GM15510 (cell line): ENCODE measurements around the gene SAMD4A.

ENCODE experiments used
- POLR2A ChIP-seq: IDR thresholded peaks from 3 replicates; pipeline ENCODE4 v1.6.1; 2011; ENCODE audit warnings: borderline replicate concordance; ENCODE audit not compliant: insufficient read length; ENCODE audit errors: extremely low read depth

Gene SAMD4A

GRCh38 chr14:54577494-54577893 lies 10.6 kb downstream of the SAMD4A start:
- no peak for TF ChIP-seq POLR2A

- TF ChIP-seq POLR2A = no peak
These were observed 11.0 kb downstream of the SAMD4A start for GRCh38 chr14:54577977-54578376.

- TF ChIP-seq POLR2A = no peak
These were observed 12.7 kb downstream of the SAMD4A start for GRCh38 chr14:54579621-54580020.

GRCh38 chr14:54580933-54581332 lies 14.0 kb downstream of the SAMD4A start:
- TF ChIP-seq POLR2A = no peak

- TF ChIP-seq POLR2A = no peak
These were observed 15.4 kb downstream of the SAMD4A start for GRCh38 chr14:54582334-54582733.

GRCh38 chr14:54584097-54584496 lies 17.2 kb downstream of the SAMD4A start:
- no peak for TF ChIP-seq POLR2A

- TF ChIP-seq POLR2A = no peak
These were observed 18.3 kb downstream of the SAMD4A start for GRCh38 chr14:54585214-54585613.

- no peak for TF ChIP-seq POLR2A
These were observed 22.1 kb downstream of the SAMD4A start for GRCh38 chr14:54589076-54589475.

- no peak for TF ChIP-seq POLR2A
These were observed 22.9 kb downstream of the SAMD4A start for GRCh38 chr14:54589843-54590242.

- no peak for TF ChIP-seq POLR2A
These were observed 23.6 kb downstream of the SAMD4A start for GRCh38 chr14:54590481-54590880.

GRCh38 chr14:54591461-54591860 lies 24.5 kb downstream of the SAMD4A start:
- no peak for TF ChIP-seq POLR2A

GRCh38 chr14:54591866-54592265 lies 24.9 kb downstream of the SAMD4A start:
- TF ChIP-seq POLR2A = no peak

- no peak for TF ChIP-seq POLR2A
These were observed 26.9 kb downstream of the SAMD4A start for GRCh38 chr14:54593860-54594259.

GRCh38 chr14:54594537-54594936 lies 27.6 kb downstream of the SAMD4A start:
- TF ChIP-seq POLR2A = no peak

GRCh38 chr14:54597795-54598443 lies 31.0 kb downstream of the SAMD4A start:
- no peak for TF ChIP-seq POLR2A

GRCh38 chr14:54599966-54600716 lies 33.2 kb downstream of the SAMD4A start:
- TF ChIP-seq POLR2A = no peak
